Measurements from ENCODE around the gene MED26. TPM values are rescaled to one million over a fixed set of nuclear protein-coding genes. Genes with fewer than 3 reads are reported as not detected.

The MED26 gene
- total and polyA plus RNA-seq, 2 of the 8 experiments (the other 6 are each of a cell fraction or from before 2014, with no cell fraction given), result 5.3 to 10.7 TPM

- TF ChIP-seq CREB1 (IDR thresholded peaks at IDR 0.05) (no peak), KDM4A (IDR thresholded peaks at IDR 0.05; ENCODE audit: low read depth, low read length, severe bottlenecking) (no peak), TEAD4 (IDR thresholded peaks at IDR 0.05; ENCODE audit: low read depth, low read length) (no peak), NRF1 (IDR thresholded peaks at IDR 0.05; ENCODE audit: low read depth, low read length) (no peak), BCL11A (IDR thresholded peaks at IDR 0.05; ENCODE audit: low read depth in 2 of 2, low read length in 2 of 2) (no peak), EP300 (IDR thresholded peaks at IDR 0.05; ENCODE audit: borderline replicate concordance in 1 of 2, low read depth in 2 of 2, low read length in 2 of 2) (no peak), BRCA1 (IDR thresholded peaks at IDR 0.05; ENCODE audit: low read depth, low read length) (no peak)
- no peak overlapping the region for H3K9ac ChIP-seq (replicated peaks in 1 of 4; ENCODE audit: extremely low read depth in 1 of 4, low read depth in 3 of 4, low read length in 3 of 4)
- WGBS, 2 experiments (ENCODE audit: extremely low coverage in 1 of 2, insufficient coverage in 1 of 2, insufficient read length in 1 of 2, insufficient replicate concordance in 2 of 2, low coverage in 1 of 2, low lambda C conversion rate in 2 of 2, missing lambda C conversion rate in 1 of 2), result 83% methylated on average over 3 of the region's 3 CpGs; no CpG with 5 or more reads in 1 of the 2 experiments
- POLR2A ChIA-PET (ENCODE audit: partially characterized antibody), result interaction anchor here (1.2 to 1.5 kb wide), 2 partner anchors 10 to 18 kb away, joined by 4 to 5 read pairs; partner anchors contain the start of gene SLC35E1
- H3K4me2 ChIP-seq (ENCODE audit: insufficient read depth in 1 of 2, low read depth in 2 of 2, low read length in 2 of 2), result no peak overlapping the region
- H3K4me3 ChIP-seq (ENCODE audit: extremely low read depth in 1 of 4, insufficient read depth in 2 of 4, low read depth in 3 of 4, low read length in 4 of 4), result no peak overlapping the region
- H4K91ac ChIP-seq (replicated peaks; ENCODE audit: insufficient read length, low read length), result no peak overlapping the region
- H2BK120ac ChIP-seq (replicated peaks; ENCODE audit: low read depth, low read length), result no peak overlapping the region
- H3K23me2 ChIP-seq (ENCODE audit: low read depth, low read length), result no peaks in the 10 kb centered on the region
- no peak overlapping the region for H2BK12ac ChIP-seq (ENCODE audit: low read depth, low read length)
- H3K27me3 ChIP-seq (replicated peaks in 1 of 4; ENCODE audit: control insufficient read depth in 3 of 4, extremely low read depth in 1 of 4, insufficient read depth in 3 of 4, low read length in 3 of 4), result no peaks in the 10 kb centered on the region
- no peak overlapping the region for H2BK15ac ChIP-seq (ENCODE audit: low read length)
- no peak overlapping the region for H2AFZ ChIP-seq (ENCODE audit: low read length)
- peaks cover 18 to 96% of the 10 kb centered on the region in 2 experiments; a peak in 3 of 4 replicates for H3K79me2 ChIP-seq (ENCODE audit: control insufficient read depth in 1 of 2, insufficient read depth in 2 of 2, low read length in 2 of 2)
- H4K8ac ChIP-seq (ENCODE audit: extremely low read depth, insufficient read depth, low read length), result no peak overlapping the region
- no peaks in the 10 kb centered on the region for H3K36me3 ChIP-seq (ENCODE audit: control insufficient read depth in 2 of 4, insufficient read depth in 4 of 4, low read length in 3 of 4)
- CTCF ChIA-PET (ENCODE audit: partially characterized antibody), result interaction anchor here (0.9 to 1.6 kb wide), 2 partner anchors 16 to 24 kb away, joined by 3 to 5 read pairs; no protein-coding TSS in a partner anchor
- peaks cover 10 to 40% (median 27%) of the 10 kb centered on the region in 4 experiments for H3K4me1 ChIP-seq (replicated peaks in 1 of 4; ENCODE audit: control insufficient read depth in 3 of 4, insufficient read depth in 4 of 4, low read length in 3 of 4)
- no peak overlapping the region for H3K27ac ChIP-seq (ENCODE audit: low read depth, low read length)
- FAIRE-seq (no peak), DNase-seq (ENCODE audit: low read depth in 1 of 2, low spot score in 2 of 2) (no peak)
- no peak overlapping the region for H3K23ac ChIP-seq (ENCODE audit: insufficient read length)
- H3K56ac ChIP-seq (replicated peaks; ENCODE audit: insufficient read length, low read depth, low read length), result no peak overlapping the region
- peaks cover 38 to 53% of the 10 kb centered on the region in 2 experiments for H4K20me1 ChIP-seq (replicated peaks in 1 of 2; ENCODE audit: control insufficient read depth in 1 of 2, insufficient read depth in 2 of 2, low read length in 2 of 2)
- H2AK5ac ChIP-seq (ENCODE audit: low read depth, low read length), result no peak overlapping the region
- H3K18ac ChIP-seq (ENCODE audit: extremely low read depth, low read length), result no peak overlapping the region
- H3K4ac ChIP-seq (replicated peaks; ENCODE audit: insufficient read length, low read depth, low read length), result no peak overlapping the region
- no peak overlapping the region for H2BK5ac ChIP-seq (ENCODE audit: low read depth, low read length)
- no peak overlapping the region for H2BK20ac ChIP-seq (ENCODE audit: low read length)
- H3K14ac ChIP-seq (ENCODE audit: insufficient read length), result no peak overlapping the region
- no peaks in the 10 kb centered on the region for H3K9me3 ChIP-seq (ENCODE audit: insufficient read depth in 2 of 2, low read depth in 1 of 2, low read length in 1 of 2)
- peaks cover 48% of the 10 kb centered on the region for H3K79me1 ChIP-seq (ENCODE audit: low read depth, low read length)
- H4K5ac ChIP-seq (ENCODE audit: insufficient read length, low read depth, low read length), result no peak overlapping the region
Observed at GRCh38 chr19:16589917-16590316, 38.1 kb downstream of the MED26 start.

All from H1 (cell line).